WI38 (cell line): ENCODE measurements around the gene ZSWIM6.

Experiments
- H3K4me3 ChIP-seq: 2 replicates; pipeline ENCODE4 v1.5.1; 2011; ENCODE audit warnings: low read depth, mild to moderate bottlenecking, control low read depth, low read length
- TF ChIP-seq, protein P1 (sequence below): IDR thresholded peaks from 2 replicates; pipeline ENCODE4 v1.5.1; 2012; ENCODE audit warnings: low read depth, mild to moderate bottlenecking, control low read depth, low read length

The ZSWIM6 gene

DNA sequence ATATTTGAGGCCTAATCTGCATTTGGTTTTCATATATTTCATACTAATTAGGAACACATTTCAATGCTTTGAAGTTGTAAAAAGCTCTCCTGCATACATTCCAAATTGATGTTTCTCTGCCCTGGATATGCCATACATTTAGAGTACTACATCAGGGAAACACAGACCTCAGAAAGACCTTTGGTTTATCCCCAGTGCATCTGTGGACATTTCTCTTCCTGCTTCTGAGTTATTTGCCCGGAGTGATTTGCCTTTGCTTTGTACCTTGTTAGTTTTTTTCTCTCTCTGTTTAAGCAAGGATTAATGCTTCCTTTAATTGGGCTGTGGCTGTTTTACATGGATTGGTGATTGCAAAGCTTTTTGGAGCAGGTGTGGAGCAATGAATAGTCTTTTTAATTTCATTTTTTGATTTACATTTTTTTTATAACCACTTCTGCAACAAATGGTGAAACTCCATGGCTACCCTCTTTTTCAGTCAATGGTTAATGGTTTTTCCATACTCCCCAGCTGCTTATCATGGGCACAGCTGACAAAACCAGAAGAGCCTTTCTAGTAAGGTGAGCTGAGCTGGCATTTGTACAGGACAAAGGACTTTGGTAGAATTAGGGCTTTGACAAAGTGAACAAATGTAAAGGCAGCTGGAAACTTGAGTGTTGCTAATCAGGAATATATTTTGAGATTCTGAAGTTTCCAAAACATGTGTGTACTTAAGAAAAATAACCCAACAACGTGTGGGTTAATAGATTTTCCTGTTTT is 54.2 kb downstream of the ZSWIM6 start:
- H3K4me3 ChIP-seq, result no peak overlapping the region
- TF ChIP-seq, protein P1, sequence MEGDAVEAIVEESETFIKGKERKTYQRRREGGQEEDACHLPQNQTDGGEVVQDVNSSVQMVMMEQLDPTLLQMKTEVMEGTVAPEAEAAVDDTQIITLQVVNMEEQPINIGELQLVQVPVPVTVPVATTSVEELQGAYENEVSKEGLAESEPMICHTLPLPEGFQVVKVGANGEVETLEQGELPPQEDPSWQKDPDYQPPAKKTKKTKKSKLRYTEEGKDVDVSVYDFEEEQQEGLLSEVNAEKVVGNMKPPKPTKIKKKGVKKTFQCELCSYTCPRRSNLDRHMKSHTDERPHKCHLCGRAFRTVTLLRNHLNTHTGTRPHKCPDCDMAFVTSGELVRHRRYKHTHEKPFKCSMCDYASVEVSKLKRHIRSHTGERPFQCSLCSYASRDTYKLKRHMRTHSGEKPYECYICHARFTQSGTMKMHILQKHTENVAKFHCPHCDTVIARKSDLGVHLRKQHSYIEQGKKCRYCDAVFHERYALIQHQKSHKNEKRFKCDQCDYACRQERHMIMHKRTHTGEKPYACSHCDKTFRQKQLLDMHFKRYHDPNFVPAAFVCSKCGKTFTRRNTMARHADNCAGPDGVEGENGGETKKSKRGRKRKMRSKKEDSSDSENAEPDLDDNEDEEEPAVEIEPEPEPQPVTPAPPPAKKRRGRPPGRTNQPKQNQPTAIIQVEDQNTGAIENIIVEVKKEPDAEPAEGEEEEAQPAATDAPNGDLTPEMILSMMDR, result no peak

DNA sequence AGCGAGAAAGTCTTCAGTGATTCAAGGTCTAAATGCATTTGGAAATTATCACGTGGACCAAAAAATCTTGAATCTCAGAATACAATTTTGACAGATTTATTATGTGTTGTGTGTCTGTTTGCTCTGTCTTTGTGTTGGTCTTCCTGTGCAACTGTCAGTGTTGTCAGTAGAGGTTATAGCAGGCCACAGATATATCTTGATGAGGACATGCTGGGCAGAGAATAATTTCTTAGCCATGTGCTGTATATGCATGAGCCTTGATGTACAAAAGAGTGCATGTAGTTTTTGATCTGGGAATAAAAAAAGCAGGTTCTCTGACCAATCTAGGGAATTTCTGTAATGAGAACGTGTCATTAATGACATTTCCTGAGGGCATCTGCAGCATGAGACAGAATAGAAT is 57.6 kb downstream of the ZSWIM6 start:
- TF ChIP-seq, protein P1, result no peak
- no peak overlapping the region for H3K4me3 ChIP-seq

- TF ChIP-seq, protein P1, result no peak
- H3K4me3 ChIP-seq, result no peak overlapping the region
These were observed 62.1 kb downstream of the ZSWIM6 start for GRCh38 chr5:61394078-61394704.

GRCh38 chr5:61394793-61395192 is 62.7 kb downstream of the ZSWIM6 start:
- TF ChIP-seq, protein P1, result no peak

DNA sequence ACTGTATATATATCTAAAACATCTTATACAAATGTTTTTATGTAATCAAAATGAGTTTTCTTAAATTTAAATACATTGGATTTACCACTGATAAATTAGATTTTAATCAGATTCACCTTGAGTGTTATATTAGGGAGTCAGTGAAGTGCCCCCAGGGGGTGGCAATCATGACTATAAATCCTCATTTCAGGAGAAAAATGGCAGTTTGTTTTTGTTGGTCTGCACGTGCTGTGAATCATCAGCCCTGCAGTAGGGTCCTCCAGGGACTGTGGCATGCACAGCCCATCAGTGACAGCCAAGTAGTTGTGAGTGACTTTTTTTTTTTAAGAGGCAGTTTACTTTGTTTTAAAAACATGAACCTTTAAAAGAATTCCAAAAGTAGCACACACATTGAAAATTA is 65.2 kb downstream of the ZSWIM6 start:
- TF ChIP-seq, protein P1, result no peak
- H3K4me3 ChIP-seq, result no peak overlapping the region

More at GRCh38 chr5:61394793-61395192, 62.7 kb downstream of the ZSWIM6 start:
- H3K4me3 ChIP-seq, result no peak overlapping the region

DNA sequence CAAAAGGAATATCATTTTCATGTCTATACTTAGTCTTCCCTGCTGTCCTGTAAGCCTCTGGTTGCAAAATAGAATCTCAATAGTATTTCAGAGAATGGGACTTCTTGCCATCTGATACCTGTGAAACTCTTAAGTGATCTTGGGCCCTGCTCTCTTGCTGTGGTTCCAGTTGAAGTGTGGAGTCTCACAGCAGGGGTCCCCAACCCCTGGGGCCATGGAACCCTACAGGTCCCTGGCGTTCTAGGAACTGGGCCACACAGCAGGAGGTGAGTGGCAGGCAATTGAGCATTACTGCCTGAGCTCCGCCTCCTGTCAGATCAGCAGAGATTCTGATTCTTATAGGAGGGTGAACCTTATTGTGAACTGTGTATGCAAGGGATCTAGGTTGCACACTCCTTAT is 65.9 kb downstream of the ZSWIM6 start:
- TF ChIP-seq, protein P1, result no peak
- H3K4me3 ChIP-seq, result no peak overlapping the region

GRCh38 chr5:61398440-61398839 is 66.4 kb downstream of the ZSWIM6 start:
- no peak overlapping the region for H3K4me3 ChIP-seq
- TF ChIP-seq, protein P1, result no peak
